Colonic mucosa (tissue), 4 donors: ENCODE data around the gene CD40. TPM values are rescaled to one million over a fixed set of nuclear protein-coding genes. Genes with fewer than 3 reads are reported as not detected.

Experiments used
- DNase-seq: peaks from one replicate; pipeline ENCODE4 v3.0.0-alpha.2; 2020
- H3K27ac ChIP-seq: fragments of 200-600 bp; one replicate; pipeline ENCODE4 v1.8.0; 2021
- H3K27me3 ChIP-seq: fragments of 200-600 bp; one replicate; pipeline ENCODE4 v1.8.0; 2021
- H3K36me3 ChIP-seq: fragments of 200-600 bp; one replicate; pipeline ENCODE4 v1.8.0; 2021
- H3K4me1 ChIP-seq: fragments of 200-600 bp; one replicate; pipeline ENCODE4 v1.8.0; 2021; ENCODE audit warnings: mild to moderate bottlenecking
- H3K4me3 ChIP-seq: fragments of 200-600 bp; one replicate; pipeline ENCODE4 v1.8.0; 2021
- H3K9ac ChIP-seq, 2 donors: one replicate each; pipeline ENCODE4 v1.7.0; 2013; ENCODE audit warnings: control low read depth in 2 of 2, low read depth in 2 of 2, low read length in 2 of 2
- H3K9me3 ChIP-seq: fragments of 200-600 bp; one replicate; pipeline ENCODE4 v1.8.0; 2021
- intact Hi-C: fragments of 100-400 bp; cut with DNase I; formaldehyde crosslinking; loops from one replicate; pipeline ENCODE4 v1.14.1; 2022
- total RNA-seq, 2 donors: library from RNA; stranded (reverse); fragmentation: NEBNext Ultra II Directional in 1 of 2; extraction: Animal tissue kit (Norgen Biotek cat#: 25700) in 1 of 2; gene quantifications; one replicate each; pipeline ENCODE4 v1.2.1, GENCODE V29; 2021
- TF ChIP-seq, protein P1 (sequence below): fragments of 200-600 bp; IDR thresholded peaks from one replicate; pipeline ENCODE4 v1.8.0; 2022; ENCODE audit warnings: antibody characterized with exemption, mild to moderate bottlenecking
- donor health status: healthy.
- donor health status: DM: no; HTN: no; CAD: no.
- donor health status: DM: no; HTN: no; CAD: no.

The CD40 gene
- total RNA-seq, 2 donors from 2014 or later, result 2.8 to 4.4 TPM

- Histone ChIP-seq H3K4me1 (no peaks in the 10 kb centered on the region), H3K27me3 (no peaks in the 10 kb centered on the region), H3K9ac (no peak overlapping the region), H3K9me3 (no peaks in the 10 kb centered on the region), H3K36me3 (no peaks in the 10 kb centered on the region), H3K4me3 (no peak overlapping the region), H3K27ac (no peak overlapping the region)
- TF ChIP-seq, protein P1, sequence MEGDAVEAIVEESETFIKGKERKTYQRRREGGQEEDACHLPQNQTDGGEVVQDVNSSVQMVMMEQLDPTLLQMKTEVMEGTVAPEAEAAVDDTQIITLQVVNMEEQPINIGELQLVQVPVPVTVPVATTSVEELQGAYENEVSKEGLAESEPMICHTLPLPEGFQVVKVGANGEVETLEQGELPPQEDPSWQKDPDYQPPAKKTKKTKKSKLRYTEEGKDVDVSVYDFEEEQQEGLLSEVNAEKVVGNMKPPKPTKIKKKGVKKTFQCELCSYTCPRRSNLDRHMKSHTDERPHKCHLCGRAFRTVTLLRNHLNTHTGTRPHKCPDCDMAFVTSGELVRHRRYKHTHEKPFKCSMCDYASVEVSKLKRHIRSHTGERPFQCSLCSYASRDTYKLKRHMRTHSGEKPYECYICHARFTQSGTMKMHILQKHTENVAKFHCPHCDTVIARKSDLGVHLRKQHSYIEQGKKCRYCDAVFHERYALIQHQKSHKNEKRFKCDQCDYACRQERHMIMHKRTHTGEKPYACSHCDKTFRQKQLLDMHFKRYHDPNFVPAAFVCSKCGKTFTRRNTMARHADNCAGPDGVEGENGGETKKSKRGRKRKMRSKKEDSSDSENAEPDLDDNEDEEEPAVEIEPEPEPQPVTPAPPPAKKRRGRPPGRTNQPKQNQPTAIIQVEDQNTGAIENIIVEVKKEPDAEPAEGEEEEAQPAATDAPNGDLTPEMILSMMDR, result no peak
- intact Hi-C loops, result no loop called here
- DNase-seq, result no peak
Measured at GRCh38 chr20:46156065-46156464, 38.0 kb downstream of the CD40 start.

DNA sequence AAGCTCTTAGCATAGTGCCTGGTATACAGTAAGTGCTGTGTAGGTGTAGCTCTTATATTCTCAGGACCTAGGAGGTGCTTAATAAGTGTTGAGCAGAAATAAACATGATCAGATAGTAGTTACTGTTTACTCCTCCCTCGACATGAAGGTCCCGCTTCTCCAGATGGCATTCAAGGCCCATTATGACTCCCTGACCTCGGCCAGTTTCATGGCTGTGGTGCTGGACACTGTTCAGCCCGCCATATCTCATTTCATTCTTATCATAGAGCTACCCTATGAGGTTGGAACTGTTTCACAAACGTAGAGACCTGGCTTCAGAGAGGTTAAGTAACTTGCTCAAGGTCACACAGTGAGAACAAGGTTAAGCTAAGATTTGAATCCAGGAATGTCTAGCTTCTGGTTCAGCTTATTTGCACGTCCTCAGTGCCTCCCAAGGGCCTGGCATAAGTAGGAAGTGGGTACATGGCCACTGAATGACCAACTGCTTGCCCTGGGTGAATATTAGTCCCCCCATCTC lies 39.0 kb downstream of the CD40 start:
- H3K36me3 ChIP-seq, result no peaks in the 10 kb centered on the region
- H3K4me1 ChIP-seq, result no peaks in the 10 kb centered on the region
- H3K27me3 ChIP-seq, result no peaks in the 10 kb centered on the region
- H3K27ac ChIP-seq, result no peak overlapping the region
- H3K4me3 ChIP-seq, result no peak overlapping the region
- no peaks in the 10 kb centered on the region for H3K9me3 ChIP-seq
- TF ChIP-seq, protein P1, result no peak
- DNase-seq, result no peak
- intact Hi-C loops, result no loop called here
- H3K9ac ChIP-seq, result no peak overlapping the region

GRCh38 chr20:46157625-46158024 lies 39.5 kb downstream of the CD40 start:
- no peak overlapping the region for H3K27ac ChIP-seq
- DNase-seq, result no peak
- no peaks in the 10 kb centered on the region for H3K9me3 ChIP-seq
- TF ChIP-seq, protein P1, result no peak
- H3K36me3 ChIP-seq, result no peaks in the 10 kb centered on the region
- no peaks in the 10 kb centered on the region for H3K27me3 ChIP-seq
- H3K4me1 ChIP-seq, result no peaks in the 10 kb centered on the region
- intact Hi-C loops, result no loop called here
- no peak overlapping the region for H3K4me3 ChIP-seq
- H3K9ac ChIP-seq, result no peak overlapping the region

GRCh38 chr20:46158476-46158987 lies 40.4 kb downstream of the CD40 start:
- no peak overlapping the region for H3K4me3 ChIP-seq
- TF ChIP-seq, protein P1, result no peak
- no peaks in the 10 kb centered on the region for H3K36me3 ChIP-seq
- no peak for DNase-seq
- no peaks in the 10 kb centered on the region for H3K4me1 ChIP-seq
- H3K27ac ChIP-seq, result no peak overlapping the region
- H3K27me3 ChIP-seq, result no peaks in the 10 kb centered on the region
- no peaks in the 10 kb centered on the region for H3K9me3 ChIP-seq
- intact Hi-C loops, result no loop called here
- H3K9ac ChIP-seq, result no peak overlapping the region

DNA sequence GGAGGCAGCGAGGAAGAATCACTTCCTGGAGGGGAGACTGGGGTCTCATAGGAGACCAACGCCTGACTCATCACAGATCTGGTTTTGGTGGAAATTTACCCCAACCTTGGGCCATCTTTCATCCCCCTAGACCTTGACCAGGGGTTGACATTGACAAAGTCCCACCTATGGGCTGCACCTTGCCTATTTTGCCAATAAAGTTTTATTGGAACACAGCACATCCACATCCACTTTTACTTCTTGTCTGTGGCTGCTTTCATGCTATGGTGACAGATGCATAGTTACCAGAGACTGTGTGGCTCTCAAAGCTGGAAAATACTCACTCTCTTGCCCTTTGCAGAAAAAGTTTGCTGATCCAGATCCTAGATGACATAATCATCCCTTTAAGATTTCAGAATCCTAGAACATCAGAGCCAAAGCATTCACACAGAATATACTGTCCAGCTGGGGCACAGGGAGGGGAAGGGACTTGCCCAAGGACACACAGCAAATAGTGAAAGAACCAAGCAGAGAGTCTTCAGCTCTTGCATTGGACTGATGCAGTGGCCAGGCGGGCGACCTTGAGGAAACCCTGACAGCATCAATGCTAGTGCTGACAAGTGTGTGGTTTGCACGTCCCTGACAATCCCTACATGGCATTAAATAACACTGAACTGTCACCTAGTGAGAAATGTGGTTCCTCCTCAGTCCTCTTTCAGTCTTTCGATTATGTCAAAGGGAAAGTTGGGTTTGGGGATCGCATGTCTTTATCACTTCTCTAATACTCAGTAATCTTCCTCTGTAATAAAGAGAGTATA lies 41.2 kb downstream of the CD40 start:
- no peaks in the 10 kb centered on the region for H3K27me3 ChIP-seq
- H3K27ac ChIP-seq, result no peak overlapping the region
- DNase-seq, result no peak
- H3K36me3 ChIP-seq, result no peaks in the 10 kb centered on the region
- H3K4me1 ChIP-seq, result no peaks in the 10 kb centered on the region
- TF ChIP-seq, protein P1, result no peak
- intact Hi-C loops, result no loop called here
- no peaks in the 10 kb centered on the region for H3K9me3 ChIP-seq
- H3K9ac ChIP-seq, result no peak overlapping the region
- H3K4me3 ChIP-seq, result no peak overlapping the region
